HUES6 (cell line): ENCODE results near the gene AFAP1L1.

ENCODE experiments used
- H3K27ac ChIP-seq: 2 replicates; pipeline ENCODE4 v1.7.0; 2013; ENCODE audit warnings: low read depth, mild to moderate bottlenecking, low read length, inconsistent platforms
- H3K27me3 ChIP-seq: 2 replicates; pipeline ENCODE4 v1.6.1; 2013; ENCODE audit warnings: low read length; ENCODE audit not compliant: control insufficient read depth, insufficient read depth
- H3K36me3 ChIP-seq: 2 replicates; pipeline ENCODE4 v1.6.1; 2013; ENCODE audit warnings: low read length; ENCODE audit not compliant: control insufficient read depth, insufficient read depth
- H3K4me1 ChIP-seq: 2 replicates; pipeline ENCODE4 v1.6.1; 2013; ENCODE audit warnings: low read length; ENCODE audit not compliant: control insufficient read depth, insufficient read depth
- H3K4me3 ChIP-seq: 2 replicates; pipeline ENCODE4 v1.5.1; 2013; ENCODE audit warnings: low read depth, low read length
- H3K9ac ChIP-seq: one replicate; pipeline ENCODE4 v1.6.1; 2013; ENCODE audit warnings: mild to moderate bottlenecking, low read length
- H3K9me3 ChIP-seq: 2 replicates; pipeline ENCODE4 v1.6.1; 2013; ENCODE audit warnings: low read depth, low read length; ENCODE audit not compliant: control insufficient read depth, insufficient read depth

The AFAP1L1 gene

GRCh38 chr5:149302641-149303040 is 31.0 kb downstream of the AFAP1L1 start:
- no peak overlapping the region for H3K4me3 ChIP-seq
- no peaks in the 10 kb centered on the region for H3K27me3 ChIP-seq
- no peak overlapping the region for H3K9ac ChIP-seq
- no peaks in the 10 kb centered on the region for H3K4me1 ChIP-seq
- H3K9me3 ChIP-seq = no peaks in the 10 kb centered on the region
- H3K36me3 ChIP-seq = no peaks in the 10 kb centered on the region
- H3K27ac ChIP-seq = no peak overlapping the region

GRCh38 chr5:149303210-149303609 is 31.6 kb downstream of the AFAP1L1 start:
- Histone ChIP-seq H3K27me3 (no peaks in the 10 kb centered on the region), H3K9me3 (no peaks in the 10 kb centered on the region), H3K4me3 (no peak overlapping the region), H3K36me3 (no peaks in the 10 kb centered on the region), H3K4me1 (no peaks in the 10 kb centered on the region), H3K27ac (no peak overlapping the region), H3K9ac (no peak overlapping the region)

- no peaks in the 10 kb centered on the region for H3K36me3 ChIP-seq
- H3K27me3 ChIP-seq = no peaks in the 10 kb centered on the region
- no peaks in the 10 kb centered on the region for H3K4me1 ChIP-seq
Measured at GRCh38 chr5:149304195-149305078, 32.8 kb downstream of the AFAP1L1 start.

GRCh38 chr5:149309354-149309753 is 37.7 kb downstream of the AFAP1L1 start:
- Histone ChIP-seq H3K27ac (no peak overlapping the region), H3K27me3 (no peaks in the 10 kb centered on the region), H3K9me3 (no peaks in the 10 kb centered on the region), H3K4me3 (no peak overlapping the region), H3K9ac (no peak overlapping the region), H3K4me1 (peaks cover 10% of the 10 kb centered on the region; the same call in 1 of the 2 replicates), H3K36me3 (no peaks in the 10 kb centered on the region)

More at GRCh38 chr5:149304195-149305078, 32.8 kb downstream of the AFAP1L1 start:
- Histone ChIP-seq H3K4me3 (no peak overlapping the region), H3K9ac (no peak overlapping the region), H3K9me3 (no peaks in the 10 kb centered on the region), H3K27ac (no peak overlapping the region)

GRCh38 chr5:149310488-149310887 is 38.8 kb downstream of the AFAP1L1 start:
- H3K36me3 ChIP-seq = no peaks in the 10 kb centered on the region
- H3K4me1 ChIP-seq = peaks cover 10% of the 10 kb centered on the region; the same call in 1 of the 2 replicates
- H3K27me3 ChIP-seq = no peaks in the 10 kb centered on the region
- H3K4me3 ChIP-seq = no peak overlapping the region
- no peak overlapping the region for H3K27ac ChIP-seq
- no peak overlapping the region for H3K9ac ChIP-seq
- no peaks in the 10 kb centered on the region for H3K9me3 ChIP-seq

GRCh38 chr5:149310947-149311658 is 39.4 kb downstream of the AFAP1L1 start:
- Histone ChIP-seq H3K4me3 (no peak overlapping the region), H3K36me3 (no peaks in the 10 kb centered on the region), H3K27me3 (no peaks in the 10 kb centered on the region), H3K9ac (no peak overlapping the region), H3K9me3 (no peaks in the 10 kb centered on the region), H3K4me1 (peaks cover 10% of the 10 kb centered on the region; the same call in 1 of the 2 replicates), H3K27ac (no peak overlapping the region)

GRCh38 chr5:149313151-149313841 is 41.6 kb downstream of the AFAP1L1 start:
- Histone ChIP-seq H3K36me3 (no peaks in the 10 kb centered on the region), H3K9me3 (no peaks in the 10 kb centered on the region), H3K9ac (no peak overlapping the region), H3K27ac (no peak overlapping the region), H3K4me3 (no peak overlapping the region), H3K27me3 (no peaks in the 10 kb centered on the region), H3K4me1 (peaks cover 16% of the 10 kb centered on the region)

GRCh38 chr5:149314571-149315111 is 43.0 kb downstream of the AFAP1L1 start:
- H3K4me3 ChIP-seq = no peak overlapping the region
- no peaks in the 10 kb centered on the region for H3K9me3 ChIP-seq
- H3K27me3 ChIP-seq = no peaks in the 10 kb centered on the region
- H3K36me3 ChIP-seq = no peaks in the 10 kb centered on the region
- H3K4me1 ChIP-seq = peaks cover 16% of the 10 kb centered on the region
- no peak overlapping the region for H3K9ac ChIP-seq
- H3K27ac ChIP-seq = no peak overlapping the region

GRCh38 chr5:149315753-149316152 is 44.1 kb downstream of the AFAP1L1 start:
- H3K27ac ChIP-seq = no peak overlapping the region
- H3K9me3 ChIP-seq = no peaks in the 10 kb centered on the region
- H3K36me3 ChIP-seq = no peaks in the 10 kb centered on the region
- H3K4me3 ChIP-seq = no peak overlapping the region
- H3K4me1 ChIP-seq = peaks cover 18% of the 10 kb centered on the region
- no peak overlapping the region for H3K9ac ChIP-seq
- H3K27me3 ChIP-seq = no peaks in the 10 kb centered on the region

GRCh38 chr5:149317281-149318048 is 45.8 kb downstream of the AFAP1L1 start:
- no peak overlapping the region for H3K9ac ChIP-seq

More at GRCh38 chr5:149317281-149318048, 45.8 kb downstream of the AFAP1L1 start:
- Histone ChIP-seq H3K27ac (no peak overlapping the region), H3K9me3 (no peaks in the 10 kb centered on the region), H3K4me1 (peaks cover 16% of the 10 kb centered on the region), H3K27me3 (no peaks in the 10 kb centered on the region), H3K4me3 (no peak overlapping the region), H3K36me3 (no peaks in the 10 kb centered on the region)
